CD4-positive, alpha-beta memory T cell (primary cell): ENCODE data around the gene DGKH. TPM values are rescaled to one million over a fixed set of nuclear protein-coding genes. Genes with fewer than 3 reads are reported as not detected.
"Not testable (repeated sequence)": the region's sequence is repeated elsewhere in the genome, so short reads cannot be mapped to it uniquely, and the experiment has no call there.

Experiments used
- CTCF ChIA-PET: fragments of 350-600 bp; sonication (Branson Sonifier 250); formaldehyde crosslinking; loops from one replicate; lab custom pipeline; 2021; ENCODE audit warnings: inconsistent platforms; ENCODE audit not compliant: partially characterized antibody; lab: Charles Lee
- POLR2A ChIA-PET: fragments of 350-600 bp; sonication (Branson Sonifier 250); formaldehyde crosslinking; loops from one replicate; lab custom pipeline; 2021; ENCODE audit not compliant: partially characterized antibody; lab: Charles Lee
- DNase-seq, 5 donors: peaks; one replicate each; pipeline versions ENCODE4 v3.0.0 to v3.0.0-alpha.2; 2020 to 2022; ENCODE audit warnings: mixed read lengths in 1 of 5
- H3K27ac ChIP-seq: one replicate; pipeline ENCODE4 v1.7.0; 2013; ENCODE audit warnings: low read depth, low read length
- H3K27me3 ChIP-seq: 2 replicates; pipeline ENCODE4 v1.7.0; 2013; ENCODE audit warnings: mild to moderate bottlenecking, low read length, moderate library complexity; ENCODE audit not compliant: insufficient read depth
- H3K36me3 ChIP-seq: 2 replicates; pipeline ENCODE4 v1.7.0; 2013; ENCODE audit warnings: mild to moderate bottlenecking, low read length, moderate library complexity; ENCODE audit not compliant: insufficient read depth
- H3K4me1 ChIP-seq: 2 replicates; pipeline ENCODE4 v1.7.0; 2013; ENCODE audit warnings: mild to moderate bottlenecking, low read length, moderate library complexity; ENCODE audit not compliant: insufficient read depth
- H3K4me3 ChIP-seq, 2 donors: one replicate each; pipeline ENCODE4 v1.7.0; 2013; ENCODE audit warnings: low read length in 2 of 2, mild to moderate bottlenecking in 1 of 2
- H3K9me3 ChIP-seq, 2 donors: one replicate each; pipeline ENCODE4 v1.7.0; 2013; ENCODE audit warnings: low read length in 2 of 2, control low read depth in 1 of 2; ENCODE audit not compliant: control insufficient read depth in 1 of 2
- H3K27ac Mint-ChIP-seq, 7 donors: one replicate each; pipeline ENCODE4 v1.8.0; 2020 to 2021; ENCODE audit warnings: mixed read lengths in 7 of 7, mild to moderate bottlenecking in 6 of 7, inconsistent platforms in 3 of 7, moderate library complexity in 3 of 7
- H3K27me3 Mint-ChIP-seq, 2 donors: one replicate each; pipeline ENCODE4 v1.8.0; 2020 to 2021; ENCODE audit warnings: mixed read lengths in 2 of 2
- H3K36me3 Mint-ChIP-seq, 2 donors: one replicate each; pipeline ENCODE4 v1.8.0; 2020 to 2021; ENCODE audit warnings: mixed read lengths in 2 of 2, inconsistent platforms in 1 of 2, mild to moderate bottlenecking in 1 of 2
- H3K4me1 Mint-ChIP-seq, 4 donors: one replicate each; pipeline ENCODE4 v1.8.0; 2020 to 2021; ENCODE audit warnings: mixed read lengths in 4 of 4, mild to moderate bottlenecking in 1 of 4
- H3K4me3 Mint-ChIP-seq, 8 donors: one replicate each; pipeline ENCODE4 v1.8.0; 2020 to 2021; ENCODE audit warnings: mixed read lengths in 8 of 8, mild to moderate bottlenecking in 7 of 8, moderate library complexity in 6 of 8, inconsistent platforms in 3 of 8
- H3K9me3 Mint-ChIP-seq, 8 donors: one replicate each; pipeline ENCODE4 v1.8.0; 2020 to 2021; ENCODE audit warnings: mixed read lengths in 8 of 8, mild to moderate bottlenecking in 5 of 8, inconsistent platforms in 3 of 8, moderate library complexity in 1 of 8
- intact Hi-C: fragments of 100-400 bp; cut with micrococcal nuclease; formaldehyde crosslinking; loops from one replicate; pipeline ENCODE4 v1.15.1; 2023
- polyA plus RNA-seq, 2 donors: library from polyadenylated mRNA; unstranded; fragments of 300-500 nt; fragmentation: Illumina TruSeq; gene quantifications; one replicate each; pipeline ENCODE4 v1.2.3, GENCODE V29; 2021
- total RNA-seq, 2 experiments: library from RNA; stranded (reverse); gene quantifications; one replicate each; pipeline ENCODE4 v1.2.3, GENCODE V29; 2021

DGKH gene
- total and polyA plus RNA-seq, 4 experiments from 2014 or later, result 2.1 to 11.6 (median 6.6) TPM

- intact Hi-C loops, result no loop called here
- Mint-ChIP-seq H3K4me1 (peaks cover 10 to 19% (median 13%) of the 10 kb centered on the region in 4 donors), H3K27ac (no peak overlapping the region), H3K36me3 (peaks cover 10 to 21% of the 10 kb centered on the region in 2 donors), H3K27me3 (no peaks in the 10 kb centered on the region), H3K4me3 (no peak overlapping the region), H3K9me3 (peaks cover 0 to 2% (median 0%) of the 10 kb centered on the region in 8 donors)
- H3K36me3 ChIP-seq, result peaks cover 8% of the 10 kb centered on the region
- CTCF ChIA-PET, result no interaction called here
- no peaks in the 10 kb centered on the region for H3K27me3 ChIP-seq
- H3K4me1 ChIP-seq, result no peaks in the 10 kb centered on the region
- H3K9me3 ChIP-seq, result no peaks in the 10 kb centered on the region
- no peak overlapping the region for H3K4me3 ChIP-seq
- no peak for DNase-seq
- H3K27ac ChIP-seq, result no peak overlapping the region
- POLR2A ChIA-PET, result no interaction called here
Measured at GRCh38 chr13:42152495-42152894, 104.0 kb downstream of the DGKH start.

GRCh38 chr13:42153199-42154113 lies 105.0 kb downstream of the DGKH start:
- ChIA-PET POLR2A (no interaction called here), CTCF (no interaction called here)
- Mint-ChIP-seq H3K27ac (no peak overlapping the region), H3K27me3 (no peaks in the 10 kb centered on the region), H3K4me1 (peaks cover 4 to 9% (median 6%) of the 10 kb centered on the region in 4 donors), H3K36me3 (peaks cover 12 to 26% of the 10 kb centered on the region in 2 donors), H3K9me3 (peaks cover 0 to 2% (median 0%) of the 10 kb centered on the region in 8 donors), H3K4me3 (no peak overlapping the region)
- H3K4me1 ChIP-seq, result no peaks in the 10 kb centered on the region
- no peaks in the 10 kb centered on the region for H3K27me3 ChIP-seq
- no peak overlapping the region for H3K4me3 ChIP-seq
- intact Hi-C loops, result no loop called here
- no peak overlapping the region for H3K27ac ChIP-seq
- no peak for DNase-seq
- H3K9me3 ChIP-seq, result no peaks in the 10 kb centered on the region
- peaks cover 8% of the 10 kb centered on the region for H3K36me3 ChIP-seq

- POLR2A ChIA-PET, result no interaction called here
- CTCF ChIA-PET, result no interaction called here
- peaks cover 8% of the 10 kb centered on the region for H3K36me3 ChIP-seq
Measured at GRCh38 chr13:42155251-42155650, 106.8 kb downstream of the DGKH start.

GRCh38 chr13:42163338-42163737 lies 114.9 kb downstream of the DGKH start:
- CTCF ChIA-PET, H3K27ac ChIP-seq, H3K9me3 Mint-ChIP-seq, DNase-seq, POLR2A ChIA-PET, H3K4me1 Mint-ChIP-seq, H3K27me3 Mint-ChIP-seq, H3K4me3 ChIP-seq, intact Hi-C loops, H3K4me3 Mint-ChIP-seq, H3K27me3 ChIP-seq, H3K27ac Mint-ChIP-seq, H3K36me3 ChIP-seq, H3K4me1 ChIP-seq, H3K9me3 ChIP-seq: not testable (repeated sequence)
- H3K36me3 Mint-ChIP-seq, result peaks cover 44 to 55% of the 10 kb centered on the region in 2 donors

More at GRCh38 chr13:42155251-42155650, 106.8 kb downstream of the DGKH start:
- no peak overlapping the region for H3K4me3 Mint-ChIP-seq
- H3K4me1 Mint-ChIP-seq, result peaks cover 0 to 1% (median 0%) of the 10 kb centered on the region in 4 donors
- Histone ChIP-seq H3K27me3 (no peaks in the 10 kb centered on the region), H3K4me1 (no peaks in the 10 kb centered on the region), H3K9me3 (no peaks in the 10 kb centered on the region), H3K4me3 (no peak overlapping the region), H3K27ac (no peak overlapping the region)
- H3K27me3 Mint-ChIP-seq, result no peaks in the 10 kb centered on the region
- peaks cover 22 to 34% of the 10 kb centered on the region in 2 donors for H3K36me3 Mint-ChIP-seq
- peaks cover 0 to 2% (median 0%) of the 10 kb centered on the region in 8 donors for H3K9me3 Mint-ChIP-seq
- H3K27ac Mint-ChIP-seq, result no peak overlapping the region
- intact Hi-C loops, result no loop called here
- no peak for DNase-seq

GRCh38 chr13:42163910-42164309 lies 115.5 kb downstream of the DGKH start:
- H3K36me3 ChIP-seq, H3K9me3 ChIP-seq, H3K4me3 Mint-ChIP-seq, H3K9me3 Mint-ChIP-seq, H3K27me3 Mint-ChIP-seq, H3K27ac ChIP-seq, H3K4me1 Mint-ChIP-seq, H3K4me1 ChIP-seq, H3K27ac Mint-ChIP-seq, POLR2A ChIA-PET, DNase-seq, CTCF ChIA-PET, intact Hi-C loops, H3K27me3 ChIP-seq, H3K4me3 ChIP-seq: not testable (repeated sequence)
- H3K36me3 Mint-ChIP-seq, result peaks cover 44 to 54% of the 10 kb centered on the region in 2 donors

GRCh38 chr13:42164557-42165125 lies 116.2 kb downstream of the DGKH start:
- Mint-ChIP-seq H3K36me3 (peaks cover 47 to 54% of the 10 kb centered on the region in 2 donors), H3K4me1 (no peaks in the 10 kb centered on the region), H3K27ac (no peak overlapping the region), H3K27me3 (no peaks in the 10 kb centered on the region), H3K4me3 (no peak overlapping the region), H3K9me3 (no peaks in the 10 kb centered on the region)
- no peak for DNase-seq
- Histone ChIP-seq H3K4me1 (no peaks in the 10 kb centered on the region), H3K36me3 (peaks cover 4% of the 10 kb centered on the region), H3K27me3 (no peaks in the 10 kb centered on the region), H3K9me3 (no peaks in the 10 kb centered on the region), H3K4me3 (no peak overlapping the region), H3K27ac (no peak overlapping the region)
- CTCF ChIA-PET, result no interaction called here
- POLR2A ChIA-PET, result no interaction called here
- intact Hi-C loops, result no loop called here

GRCh38 chr13:42168496-42168895 lies 120.0 kb downstream of the DGKH start:
- no peak overlapping the region for H3K27ac Mint-ChIP-seq
- H3K4me3 ChIP-seq, result no peak overlapping the region
- no peak overlapping the region for H3K4me3 Mint-ChIP-seq
- H3K36me3 ChIP-seq, result no peaks in the 10 kb centered on the region
- no peaks in the 10 kb centered on the region for H3K4me1 ChIP-seq
- H3K36me3 Mint-ChIP-seq, result peaks cover 32 to 36% of the 10 kb centered on the region in 2 donors
- H3K9me3 ChIP-seq, result no peaks in the 10 kb centered on the region
- CTCF ChIA-PET, result no interaction called here
- H3K27ac ChIP-seq, result no peak overlapping the region
- H3K27me3 ChIP-seq, result no peaks in the 10 kb centered on the region
- intact Hi-C loops, result no loop called here
- H3K4me1 Mint-ChIP-seq, result no peaks in the 10 kb centered on the region
- H3K9me3 Mint-ChIP-seq, result no peaks in the 10 kb centered on the region
- POLR2A ChIA-PET, result interaction anchor here (0.5 kb wide), 1 partner anchor 223 kb away, joined by 4 read pairs; no protein-coding TSS in a partner anchor
- H3K27me3 Mint-ChIP-seq, result no peaks in the 10 kb centered on the region
- DNase-seq, result no peak
